Endothelial cell of umbilical vein (primary cell): ENCODE results near the gene CRISPLD2.

Source experiments
- FOS ChIP-seq: IDR thresholded peaks from 2 replicates; pipeline ENCODE4 v1.6.1; 2011; ENCODE audit warnings: mild to moderate bottlenecking, low read length, moderate library complexity, borderline replicate concordance; ENCODE audit not compliant: insufficient read depth
- MAX ChIP-seq: IDR thresholded peaks from 2 replicates; pipeline ENCODE4 v1.6.1; 2011; ENCODE audit not compliant: insufficient read depth, insufficient read length

DNA sequence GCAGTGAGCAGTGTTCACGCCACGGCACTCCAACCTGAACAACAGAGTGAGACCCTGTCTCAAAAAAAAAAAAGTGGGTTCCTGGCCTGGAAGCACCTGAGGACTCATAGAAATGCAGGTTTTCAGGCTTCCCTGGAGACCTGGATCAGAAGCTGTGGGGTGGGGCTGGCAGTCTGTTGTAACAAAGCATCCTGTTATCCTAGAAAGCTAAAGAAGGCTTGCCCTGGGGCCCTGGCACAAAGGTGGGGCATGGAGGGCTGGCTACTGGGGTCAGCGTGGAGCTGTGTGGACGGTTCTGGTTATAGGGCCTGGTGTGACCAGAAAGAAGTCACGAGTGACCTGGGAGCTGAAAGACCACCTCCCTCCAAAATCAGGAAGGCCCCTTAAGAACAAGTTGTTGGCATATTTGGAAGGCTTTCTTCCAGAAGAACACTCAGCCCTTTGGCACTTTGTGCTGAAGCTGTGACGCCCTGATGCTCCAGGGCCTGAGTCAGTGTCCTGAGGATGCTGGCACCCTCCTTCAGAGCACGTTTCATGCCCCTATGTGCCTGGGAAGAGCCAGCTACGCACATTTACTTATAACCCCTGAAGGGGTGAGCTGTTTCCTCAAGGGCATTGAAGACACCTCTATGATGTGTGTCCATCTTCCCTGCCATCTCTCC, 6.2 kb downstream of the CRISPLD2 start:
- no peak for TF ChIP-seq MAX
- TF ChIP-seq FOS = no peak
